ENCODE results near the gene RAPGEF5. TPM values are rescaled to one million over a fixed set of nuclear protein-coding genes. Genes with fewer than 3 reads are reported as not detected.

RAPGEF5 gene
- total RNA-seq, 1 experiment from 2014 or later, result 13.3 TPM

DNA sequence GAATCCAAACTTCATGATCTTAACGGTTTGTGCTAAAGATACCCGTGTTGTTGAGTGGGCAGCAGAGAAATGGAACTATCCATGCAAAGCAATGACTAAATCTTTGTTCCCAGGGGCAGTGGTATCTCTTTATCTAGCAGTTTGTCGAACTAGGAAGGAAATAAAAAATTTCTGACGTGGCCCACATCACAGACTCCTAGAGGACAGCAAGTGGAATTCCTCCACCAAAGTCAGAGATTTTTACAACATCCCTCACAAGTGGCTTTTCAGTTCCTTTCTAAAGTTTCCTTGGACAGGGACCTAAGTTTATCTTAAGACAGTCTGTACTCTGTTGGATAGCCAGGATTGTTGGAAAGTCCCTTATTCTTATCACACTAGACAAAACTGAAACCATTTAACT is 136.0 kb downstream of the RAPGEF5 start:
- Histone ChIP-seq H3K56ac (ENCODE audit: insufficient read length, low read depth, low read length) (no peak overlapping the region), H3K14ac (ENCODE audit: insufficient read depth, low read length) (no peak overlapping the region), H3K23ac (ENCODE audit: insufficient read length, low read depth, low read length) (no peak overlapping the region), H2BK12ac (ENCODE audit: insufficient read length, low read depth, low read length) (no peak overlapping the region), H2AFZ (ENCODE audit: low read length) (no peak overlapping the region), H3K79me2 (ENCODE audit: insufficient read depth, low read length) (no peaks in the 10 kb centered on the region), H4K5ac (ENCODE audit: insufficient read length, low read depth, low read length) (no peak overlapping the region), H2BK120ac (ENCODE audit: low read depth, low read length, poor library complexity, severe bottlenecking) (no peak overlapping the region), H3T11ph (ENCODE audit: low read length) (no peak overlapping the region), H4K8ac (replicated peaks; ENCODE audit: insufficient read length, low read depth, low read length) (no peak overlapping the region), H3K4ac (ENCODE audit: low read depth, low read length) (no peak overlapping the region), H3K79me1 (ENCODE audit: insufficient read depth, low read depth, low read length, poor library complexity, severe bottlenecking) (no peaks in the 10 kb centered on the region), H3K23me2 (ENCODE audit: insufficient read length, low read depth, low read length, poor library complexity, severe bottlenecking) (no peaks in the 10 kb centered on the region), H2BK15ac (ENCODE audit: low read depth, low read length) (no peak overlapping the region), H3K4me2 (ENCODE audit: insufficient read depth, insufficient read length, low read length) (no peak overlapping the region), H2BK5ac (ENCODE audit: insufficient read length, low read length) (no peak overlapping the region), H3K18ac (ENCODE audit: insufficient read length, low read depth, low read length) (no peak overlapping the region), H3K4me1 (ENCODE audit: insufficient read depth, low read length) (no peaks in the 10 kb centered on the region), H2AK5ac (ENCODE audit: insufficient read length, low read length) (no peak overlapping the region), H3K9ac (ENCODE audit: extremely low read depth, insufficient read length, low read length) (no peak overlapping the region), H2BK20ac (ENCODE audit: low read depth, low read length, poor library complexity, severe bottlenecking) (no peak overlapping the region), H4K91ac (ENCODE audit: insufficient read length, low read depth, low read length) (no peak overlapping the region), H3K27me3 (ENCODE audit: insufficient read depth, low read length) (no peaks in the 10 kb centered on the region; the same call in 1 of the 2 replicates), H3K9me3 (ENCODE audit: control insufficient read depth, low read depth, low read length) (no peaks in the 10 kb centered on the region), H3K27ac (ENCODE audit: insufficient read length, low read depth, low read length) (no peak overlapping the region), H4K20me1 (ENCODE audit: control insufficient read depth, insufficient read depth, insufficient read length) (no peaks in the 10 kb centered on the region)
- peaks cover 16 to 22% (median 16%) of the 10 kb centered on the region in 3 experiments for H3K36me3 Mint-ChIP-seq (ENCODE audit: insufficient read depth in 1 of 3, low read depth in 3 of 3)
- no peak for DNase-seq
- no peak overlapping the region for H3K4me3 Mint-ChIP-seq
- H3K27me3 Mint-ChIP-seq (ENCODE audit: low read depth), result no peaks in the 10 kb centered on the region
- H3K9me3 Mint-ChIP-seq, result peaks cover 8 to 9% of the 10 kb centered on the region in 2 experiments; a peak in 4 of 5 replicates
- WGBS (ENCODE audit: extremely low coverage, insufficient read length, low lambda C conversion rate), result no CpG with 5 or more reads among the region's 4 CpGs
- no peaks in the 10 kb centered on the region for H3K4me1 Mint-ChIP-seq
- TF ChIP-seq, protein P1, sequence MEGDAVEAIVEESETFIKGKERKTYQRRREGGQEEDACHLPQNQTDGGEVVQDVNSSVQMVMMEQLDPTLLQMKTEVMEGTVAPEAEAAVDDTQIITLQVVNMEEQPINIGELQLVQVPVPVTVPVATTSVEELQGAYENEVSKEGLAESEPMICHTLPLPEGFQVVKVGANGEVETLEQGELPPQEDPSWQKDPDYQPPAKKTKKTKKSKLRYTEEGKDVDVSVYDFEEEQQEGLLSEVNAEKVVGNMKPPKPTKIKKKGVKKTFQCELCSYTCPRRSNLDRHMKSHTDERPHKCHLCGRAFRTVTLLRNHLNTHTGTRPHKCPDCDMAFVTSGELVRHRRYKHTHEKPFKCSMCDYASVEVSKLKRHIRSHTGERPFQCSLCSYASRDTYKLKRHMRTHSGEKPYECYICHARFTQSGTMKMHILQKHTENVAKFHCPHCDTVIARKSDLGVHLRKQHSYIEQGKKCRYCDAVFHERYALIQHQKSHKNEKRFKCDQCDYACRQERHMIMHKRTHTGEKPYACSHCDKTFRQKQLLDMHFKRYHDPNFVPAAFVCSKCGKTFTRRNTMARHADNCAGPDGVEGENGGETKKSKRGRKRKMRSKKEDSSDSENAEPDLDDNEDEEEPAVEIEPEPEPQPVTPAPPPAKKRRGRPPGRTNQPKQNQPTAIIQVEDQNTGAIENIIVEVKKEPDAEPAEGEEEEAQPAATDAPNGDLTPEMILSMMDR (conservative IDR thresholded peaks at IDR 0.05), result no peak
- no peak overlapping the region for H3K27ac Mint-ChIP-seq

All from H9 (cell line).